ENCODE results near the gene CAV1.

Gene CAV1

GRCh38 chr7:116553168-116553964 lies 28.5 kb downstream of the CAV1 start:
- no peak overlapping the region for H3K4me3 Mint-ChIP-seq
- H3K27me3 Mint-ChIP-seq, result peaks cover 32% of the 10 kb centered on the region
- no peak overlapping the region for H3K27ac Mint-ChIP-seq
- ATAC-seq, result no peak
- H3K9me3 Mint-ChIP-seq, result no peaks in the 10 kb centered on the region
- H3K4me1 Mint-ChIP-seq, result peaks cover 5% of the 10 kb centered on the region
- H3K36me3 Mint-ChIP-seq, result no peaks in the 10 kb centered on the region

DNA sequence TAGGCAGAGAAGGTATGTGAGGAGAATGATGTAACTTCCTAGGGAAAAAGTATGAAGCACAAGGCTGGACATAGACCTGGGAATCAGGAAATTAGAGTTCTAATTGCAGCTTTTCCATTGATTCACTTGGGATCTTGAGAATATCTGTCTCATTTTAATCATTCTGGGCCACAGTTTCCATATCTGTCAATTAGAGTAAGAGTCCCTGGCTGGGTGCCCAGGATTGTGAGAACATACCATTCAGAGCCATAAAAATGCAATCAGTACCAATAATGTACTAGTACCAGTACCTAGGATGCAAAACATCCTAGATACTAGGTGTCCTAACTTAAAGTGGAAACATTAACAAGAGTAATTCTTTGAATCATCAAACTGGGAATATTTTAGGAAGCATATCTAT lies 29.6 kb downstream of the CAV1 start:
- no peaks in the 10 kb centered on the region for H3K9me3 Mint-ChIP-seq
- no peaks in the 10 kb centered on the region for H3K4me1 Mint-ChIP-seq
- H3K27ac Mint-ChIP-seq, result no peak overlapping the region
- no peak overlapping the region for H3K4me3 Mint-ChIP-seq
- H3K27me3 Mint-ChIP-seq, result peaks cover 32% of the 10 kb centered on the region
- ATAC-seq, result no peak
- H3K36me3 Mint-ChIP-seq, result no peaks in the 10 kb centered on the region

DNA sequence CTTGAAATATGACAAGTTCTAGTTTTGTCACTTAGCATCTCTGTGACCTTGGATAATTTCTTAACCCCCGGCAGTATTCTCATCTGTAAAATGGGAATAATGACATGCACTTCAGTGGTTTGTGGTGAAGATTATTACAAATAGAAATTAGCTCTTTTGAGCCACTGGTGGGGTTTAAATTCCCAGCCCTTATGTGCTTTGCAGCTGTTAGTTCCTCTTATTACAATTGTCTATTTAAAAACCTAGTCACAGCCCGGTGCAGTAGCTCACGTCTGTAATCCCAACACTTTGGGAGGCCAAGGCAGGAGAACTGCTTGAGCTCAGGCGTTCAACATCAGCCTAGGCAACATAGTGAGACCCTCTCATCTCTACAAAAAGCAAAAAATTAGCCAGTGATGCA lies 30.1 kb downstream of the CAV1 start:
- H3K27me3 Mint-ChIP-seq, result peaks cover 32% of the 10 kb centered on the region
- no peaks in the 10 kb centered on the region for H3K4me1 Mint-ChIP-seq
- no peak overlapping the region for H3K27ac Mint-ChIP-seq
- no peaks in the 10 kb centered on the region for H3K9me3 Mint-ChIP-seq
- no peaks in the 10 kb centered on the region for H3K36me3 Mint-ChIP-seq
- ATAC-seq, result no peak
- H3K4me3 Mint-ChIP-seq, result no peak overlapping the region

GRCh38 chr7:116557066-116557585 lies 32.3 kb downstream of the CAV1 start:
- H3K9me3 Mint-ChIP-seq, result peaks cover 6% of the 10 kb centered on the region
- H3K27me3 Mint-ChIP-seq, result peaks cover 39% of the 10 kb centered on the region
- no peak overlapping the region for H3K27ac Mint-ChIP-seq
- no peak overlapping the region for H3K4me3 Mint-ChIP-seq
- no peak for ATAC-seq
- H3K36me3 Mint-ChIP-seq, result no peaks in the 10 kb centered on the region
- H3K4me1 Mint-ChIP-seq, result peaks cover 7% of the 10 kb centered on the region

DNA sequence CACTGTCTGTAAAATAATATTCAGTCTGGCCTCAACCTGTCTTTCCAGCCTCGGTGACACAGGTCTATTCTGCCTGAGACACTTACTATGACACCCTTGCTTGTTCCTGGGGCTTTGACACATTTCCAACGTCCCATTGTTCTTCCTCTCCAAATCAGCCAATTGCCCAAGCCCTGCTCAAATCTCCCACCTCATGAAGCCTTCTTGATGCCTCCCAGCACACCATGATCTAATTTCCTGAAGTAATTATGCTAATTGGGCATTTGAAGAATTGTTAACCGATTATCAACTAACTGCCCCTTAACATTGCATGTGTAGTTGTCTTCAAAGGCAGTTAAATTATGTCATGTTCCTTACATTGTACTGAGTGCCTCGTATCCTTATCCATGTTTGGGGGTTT lies 33.1 kb downstream of the CAV1 start:
- ATAC-seq, result no peak
- no peak overlapping the region for H3K4me3 Mint-ChIP-seq
- H3K9me3 Mint-ChIP-seq, result peaks cover 11% of the 10 kb centered on the region
- H3K36me3 Mint-ChIP-seq, result no peaks in the 10 kb centered on the region
- peaks cover 13% of the 10 kb centered on the region for H3K4me1 Mint-ChIP-seq
- H3K27ac Mint-ChIP-seq, result no peak overlapping the region
- H3K27me3 Mint-ChIP-seq, result peaks cover 47% of the 10 kb centered on the region

- H3K4me1 Mint-ChIP-seq, result peaks cover 15% of the 10 kb centered on the region
- no peak overlapping the region for H3K27ac Mint-ChIP-seq
- no peak for ATAC-seq
- H3K27me3 Mint-ChIP-seq, result peaks cover 52% of the 10 kb centered on the region
- H3K4me3 Mint-ChIP-seq, result no peak overlapping the region
- H3K9me3 Mint-ChIP-seq, result peaks cover 11% of the 10 kb centered on the region
- H3K36me3 Mint-ChIP-seq, result no peaks in the 10 kb centered on the region
These were observed 35.5 kb downstream of the CAV1 start for GRCh38 chr7:116560021-116560970.

- H3K4me3 Mint-ChIP-seq, result no peak overlapping the region
- no peaks in the 10 kb centered on the region for H3K36me3 Mint-ChIP-seq
- peaks cover 11% of the 10 kb centered on the region for H3K9me3 Mint-ChIP-seq
- ATAC-seq, result no peak
- peaks cover 47% of the 10 kb centered on the region for H3K27me3 Mint-ChIP-seq
- H3K27ac Mint-ChIP-seq, result no peak overlapping the region
- H3K4me1 Mint-ChIP-seq, result peaks cover 15% of the 10 kb centered on the region
These were observed 37.1 kb downstream of the CAV1 start for GRCh38 chr7:116561697-116562483.

DNA sequence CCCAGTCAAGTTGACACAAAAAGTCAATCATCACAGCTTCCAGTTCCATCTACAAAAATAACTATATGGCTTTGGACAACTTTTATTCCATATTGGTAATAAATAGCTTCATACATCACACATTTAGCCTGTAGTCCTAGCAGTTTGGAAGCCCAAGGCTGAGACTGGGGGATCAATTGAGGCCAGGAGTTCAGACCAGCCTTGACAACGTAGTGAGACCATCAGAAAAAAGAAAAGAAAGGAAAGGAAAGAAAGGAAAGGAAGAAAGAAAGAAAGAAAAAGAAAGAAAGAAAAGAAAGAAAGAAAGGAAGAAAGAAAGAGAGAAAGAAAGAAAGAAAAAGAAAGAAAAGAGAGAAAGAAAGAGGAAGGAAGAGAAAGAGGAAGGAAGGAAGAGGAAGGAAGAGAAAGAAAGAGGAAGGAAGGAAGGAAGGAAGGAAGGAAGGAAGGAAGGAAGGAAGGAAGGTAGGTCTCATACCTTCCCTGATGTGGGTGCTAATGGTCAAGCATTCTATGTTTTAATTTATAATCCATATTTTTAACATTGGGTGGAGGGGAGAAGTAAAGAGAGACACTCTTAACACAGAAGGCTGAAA lies 37.8 kb downstream of the CAV1 start:
- ATAC-seq, result no peak
- no peak overlapping the region for H3K4me3 Mint-ChIP-seq
- no peaks in the 10 kb centered on the region for H3K36me3 Mint-ChIP-seq
- H3K9me3 Mint-ChIP-seq, result peaks cover 11% of the 10 kb centered on the region
- peaks cover 40% of the 10 kb centered on the region for H3K27me3 Mint-ChIP-seq
- H3K27ac Mint-ChIP-seq, result no peak overlapping the region
- H3K4me1 Mint-ChIP-seq, result peaks cover 15% of the 10 kb centered on the region

- Mint-ChIP-seq H3K36me3 (no peaks in the 10 kb centered on the region), H3K27ac (no peak overlapping the region), H3K27me3 (peaks cover 51% of the 10 kb centered on the region), H3K4me1 (peaks cover 25% of the 10 kb centered on the region), H3K4me3 (no peak overlapping the region), H3K9me3 (peaks cover 11% of the 10 kb centered on the region)
- no peak for ATAC-seq
These were observed 41.1 kb downstream of the CAV1 start for GRCh38 chr7:116565981-116566380.

DNA sequence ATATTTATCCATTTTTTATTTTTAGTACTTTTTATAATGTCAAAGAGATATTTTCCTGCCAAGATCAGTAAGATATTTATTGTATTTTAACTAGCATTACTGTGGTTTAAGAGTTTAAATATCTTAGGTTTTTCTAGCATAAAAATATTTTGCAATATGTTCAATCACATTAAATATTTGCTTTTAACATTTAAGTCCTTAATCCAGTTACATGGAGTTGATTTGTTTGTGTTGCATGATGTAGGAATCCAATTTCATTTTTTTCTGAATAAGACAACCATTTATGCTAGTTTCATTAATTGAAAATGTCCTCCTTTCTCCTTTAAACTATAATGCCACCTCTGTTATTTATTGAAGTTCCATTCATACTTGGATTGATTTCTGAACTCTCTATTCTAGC lies 41.8 kb downstream of the CAV1 start:
- no peak for ATAC-seq
- Mint-ChIP-seq H3K27me3 (peaks cover 51% of the 10 kb centered on the region), H3K9me3 (peaks cover 8% of the 10 kb centered on the region), H3K36me3 (no peaks in the 10 kb centered on the region), H3K4me3 (no peak overlapping the region), H3K4me1 (peaks cover 23% of the 10 kb centered on the region), H3K27ac (no peak overlapping the region)

DNA sequence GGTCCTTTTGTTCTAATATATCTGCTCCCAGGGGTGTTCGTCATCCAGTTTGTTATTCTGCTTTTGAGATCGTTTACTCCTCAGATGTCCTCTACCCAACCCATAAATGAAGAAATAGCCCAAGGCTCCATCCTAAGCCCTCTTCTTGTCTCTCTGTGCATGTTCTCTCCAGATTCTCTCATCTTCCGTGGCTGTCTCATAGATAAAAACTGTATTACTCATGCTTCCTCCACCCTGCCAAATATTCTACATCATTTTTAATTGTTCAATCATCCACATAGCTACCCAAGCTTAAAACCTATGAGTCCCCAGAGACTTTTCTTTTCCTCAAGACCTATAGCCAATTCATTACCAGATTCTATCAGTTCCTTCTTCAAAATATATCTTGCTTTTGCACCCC lies 44.9 kb downstream of the CAV1 start:
- peak; percentile 41 for ATAC-seq
- peaks cover 29% of the 10 kb centered on the region for H3K27me3 Mint-ChIP-seq
- H3K27ac Mint-ChIP-seq, result no peak overlapping the region
- no peak overlapping the region for H3K4me3 Mint-ChIP-seq
- H3K4me1 Mint-ChIP-seq, result peaks cover 21% of the 10 kb centered on the region
- H3K36me3 Mint-ChIP-seq, result no peaks in the 10 kb centered on the region
- no peaks in the 10 kb centered on the region for H3K9me3 Mint-ChIP-seq

DNA sequence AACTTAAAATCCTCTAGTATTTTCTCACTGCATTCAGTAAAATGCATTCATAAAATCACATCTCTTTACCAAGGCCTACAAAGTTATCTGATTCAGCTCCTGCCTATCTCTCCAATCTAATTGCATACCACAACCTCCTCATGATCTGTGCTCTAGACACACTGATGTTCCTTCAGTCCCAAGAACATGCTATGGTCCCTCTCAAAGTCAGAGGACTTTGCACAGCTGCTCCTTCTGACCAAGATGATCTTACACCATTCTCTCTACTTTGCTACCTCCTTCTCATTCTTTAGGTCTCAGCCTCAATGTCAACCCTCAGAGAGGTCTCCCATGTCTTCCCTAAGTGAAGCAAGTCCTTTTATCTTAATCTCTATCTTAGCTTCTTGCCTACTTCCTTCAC lies 45.5 kb downstream of the CAV1 start:
- Mint-ChIP-seq H3K27me3 (peaks cover 23% of the 10 kb centered on the region), H3K27ac (no peak overlapping the region), H3K9me3 (no peaks in the 10 kb centered on the region), H3K4me3 (no peak overlapping the region), H3K36me3 (no peaks in the 10 kb centered on the region), H3K4me1 (peaks cover 21% of the 10 kb centered on the region)
- no peak for ATAC-seq

GRCh38 chr7:116571037-116571436 lies 46.2 kb downstream of the CAV1 start:
- Mint-ChIP-seq H3K36me3 (no peaks in the 10 kb centered on the region), H3K9me3 (no peaks in the 10 kb centered on the region), H3K4me3 (no peak overlapping the region), H3K27me3 (peaks cover 22% of the 10 kb centered on the region), H3K4me1 (peaks cover 21% of the 10 kb centered on the region), H3K27ac (no peak overlapping the region)
- ATAC-seq, result no peak

- Mint-ChIP-seq H3K27me3 (peaks cover 22% of the 10 kb centered on the region), H3K9me3 (no peaks in the 10 kb centered on the region), H3K4me3 (no peak overlapping the region), H3K27ac (no peak overlapping the region), H3K36me3 (no peaks in the 10 kb centered on the region), H3K4me1 (peaks cover 21% of the 10 kb centered on the region)
- ATAC-seq, result no peak
These were observed 46.7 kb downstream of the CAV1 start for GRCh38 chr7:116571552-116571951.

All from stimulated activated memory B cell treated with anti-CD40 and anti-IgM and Interleukin-4, amounts not matched to agents 10 μg/mL and 1 μg/mL and 100 μg/mL, for 72 hours (primary cell).